ENCODE measurements around the gene ACAP2. TPM values are rescaled to one million over a fixed set of nuclear protein-coding genes. Genes with fewer than 3 reads are reported as not detected.

The ACAP2 gene
- total RNA-seq, 4 donors from 2014 or later = 31.8 to 85.8 (median 43.9) TPM

GRCh38 chr3:195445885-195446284 lies 3.1 kb upstream of the ACAP2 start:
- H3K9me3 ChIP-seq = no peaks in the 10 kb centered on the region
- no peak overlapping the region for H3K27ac ChIP-seq (replicated peaks in 1 of 4)
- H3K4me3 ChIP-seq = no peak overlapping the region
- H3K4me1 ChIP-seq = peaks cover 12 to 21% (median 18%) of the 10 kb centered on the region in 4 donors
- no peak for TF ChIP-seq CTCF (IDR thresholded peaks at IDR 0.05)
- no peaks in the 10 kb centered on the region for H3K27me3 ChIP-seq
- no peak for DNase-seq (ENCODE audit: extremely low spot score)
- no peaks in the 10 kb centered on the region for H3K36me3 ChIP-seq
- intact Hi-C loops (cut with DNase I) = no loop called here
- 84% methylated on average over 2 of the region's 2 CpGs for WGBS

- peaks cover 23 to 39% (median 35%) of the 10 kb centered on the region in 4 donors for H3K4me1 ChIP-seq
- H3K36me3 ChIP-seq = no peaks in the 10 kb centered on the region
- H3K27me3 ChIP-seq = no peaks in the 10 kb centered on the region
- peak overlapping the region; percentile 67 to 74 (median 69) for H3K27ac ChIP-seq (replicated peaks in 1 of 4)
- no peak for TF ChIP-seq EP300 (IDR thresholded peaks at IDR 0.05)
- TF ChIP-seq POLR2A (IDR thresholded peaks at IDR 0.05; ENCODE audit: low read depth) = no peak
- no peak for TF ChIP-seq CTCF (IDR thresholded peaks at IDR 0.05)
- no peak for TF ChIP-seq POLR2AphosphoS5 (IDR thresholded peaks at IDR 0.05)
- no peaks in the 10 kb centered on the region for H3K9me3 ChIP-seq
- DNase-seq (ENCODE audit: extremely low spot score) = no peak
- WGBS = 14% methylated on average over 6 of the region's 6 CpGs
- intact Hi-C loops (cut with DNase I) = loop anchor here (5.0 kb wide), 3 partner anchors 79 to 171 kb away; partner anchors contain the start of genes PPP1R2 and XXYLT1
- peak overlapping the region; percentile 29 to 88 (median 41) for H3K4me3 ChIP-seq
Observed at GRCh38 chr3:195443391-195443989, 670 bp upstream of the ACAP2 start.

- peak overlapping the region; percentile 88 to 98 (median 92) for H3K4me3 ChIP-seq
- intact Hi-C loops (cut with DNase I) = loop anchor here (5.0 kb wide), 3 partner anchors 80 to 170 kb away; partner anchors contain the start of genes PPP1R2 and XXYLT1
- H3K4me1 ChIP-seq = peaks cover 23 to 43% (median 36%) of the 10 kb centered on the region in 4 donors
- H3K27ac ChIP-seq (replicated peaks in 1 of 4) = peak overlapping the region; percentile 94 to 99 (median 98)
- no peaks in the 10 kb centered on the region for H3K36me3 ChIP-seq
- TF ChIP-seq CTCF (IDR thresholded peaks at IDR 0.05) (no peak), POLR2A (IDR thresholded peaks at IDR 0.05; ENCODE audit: low read depth) (no peak), EP300 (IDR thresholded peaks at IDR 0.05) (no peak), POLR2AphosphoS5 (IDR thresholded peaks at IDR 0.05) (no peak)
- H3K9me3 ChIP-seq = no peaks in the 10 kb centered on the region
- no peak for DNase-seq (ENCODE audit: extremely low spot score)
- H3K27me3 ChIP-seq = no peaks in the 10 kb centered on the region
- under 1% methylated on average over 22 of the region's 43 CpGs for WGBS
Observed at GRCh38 chr3:195441992-195442572, 738 bp downstream of the ACAP2 start.

GRCh38 chr3:195441476-195441991 lies 1.3 kb downstream of the ACAP2 start:
- Histone ChIP-seq H3K36me3 (no peaks in the 10 kb centered on the region), H3K27me3 (no peaks in the 10 kb centered on the region), H3K4me1 (peaks cover 23 to 43% (median 36%) of the 10 kb centered on the region in 4 donors), H3K9me3 (no peaks in the 10 kb centered on the region), H3K4me3 (peak overlapping the region; percentile 88 to 98 (median 92)), H3K27ac (replicated peaks in 1 of 4) (peak overlapping the region; percentile 94 to 99 (median 98))
- intact Hi-C loops (cut with DNase I) = loop anchor here (5.0 kb wide), 3 partner anchors 81 to 169 kb away; partner anchors contain the start of genes PPP1R2 and XXYLT1
- TF ChIP-seq POLR2AphosphoS5 (IDR thresholded peaks at IDR 0.05) = peak in 1 of 2 donors; percentile 19
- no peak for TF ChIP-seq CTCF (IDR thresholded peaks at IDR 0.05)
- DNase-seq (ENCODE audit: extremely low spot score) = no peak
- 12% methylated on average over 13 of the region's 13 CpGs for WGBS
